Head of caudate nucleus (tissue), 42 donors: ENCODE measurements around the gene SUMF1.

Experiments used
- DNase-seq, 42 donors: peaks; one replicate each; pipeline versions ENCODE4 v3.0.0 to v3.0.0-alpha.2; 2020 to 2021; ENCODE audit warnings: mixed read lengths in 7 of 42
- intact Hi-C: fragments of 100-400 bp; cut with DNase I; formaldehyde crosslinking; loops from one replicate; pipeline ENCODE4 v1.15.0; 2022

SUMF1 gene

GRCh38 chr3:4501437-4501836, 34.4 kb upstream of the SUMF1 start:
- no peak for DNase-seq
- intact Hi-C loops: no loop called here

DNA sequence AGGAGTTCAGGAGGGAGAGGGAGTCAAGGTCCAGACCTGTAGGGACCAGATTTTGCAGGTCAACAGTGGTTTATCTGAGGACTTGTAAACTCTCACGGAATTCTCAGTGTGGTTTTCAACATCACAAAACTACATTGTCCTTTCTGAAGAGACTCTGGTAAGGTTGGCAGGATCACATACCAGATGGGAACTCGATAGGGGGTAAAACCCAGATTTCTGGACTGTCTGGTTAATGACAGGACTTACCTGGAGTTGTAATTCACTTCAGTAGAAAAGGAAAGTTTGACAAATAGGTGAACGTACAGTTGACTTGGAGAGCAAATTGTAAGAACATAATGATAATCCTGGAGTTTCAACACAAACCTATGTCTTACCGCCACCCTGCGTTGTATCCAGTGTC, 31.4 kb upstream of the SUMF1 start:
- DNase-seq: peak in 1 of 42 donors; percentile 30
- intact Hi-C loops: loop anchor here (10.0 kb wide), 2 partner anchors 136 to 626 kb away; partner anchors contain the start of gene ARL8B

DNA sequence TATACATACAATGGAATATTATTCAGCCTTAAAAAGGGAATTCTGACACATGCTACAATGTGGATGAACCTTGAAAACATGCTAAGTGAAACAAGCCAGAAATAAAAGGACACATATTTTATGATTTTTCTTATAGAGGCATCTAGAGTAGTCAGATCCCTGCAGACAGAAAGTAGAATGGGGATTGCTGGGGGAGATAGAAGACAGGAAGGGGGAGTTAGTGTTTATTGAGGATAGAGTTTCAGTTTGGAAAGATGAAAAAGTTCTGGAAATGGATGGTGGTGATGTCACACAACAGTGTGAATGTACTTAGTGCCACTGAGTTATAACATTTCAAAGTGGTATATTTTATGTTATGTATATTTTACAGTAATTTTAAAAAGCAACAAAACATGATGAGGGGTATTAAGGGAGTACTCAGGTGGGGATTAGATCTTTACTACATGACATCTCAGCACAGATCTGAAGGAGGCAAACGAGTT, 30.8 kb upstream of the SUMF1 start:
- DNase-seq: no peak
- intact Hi-C loops: loop anchor here (10.0 kb wide), 2 partner anchors 137 to 627 kb away; partner anchors contain the start of gene ARL8B

DNA sequence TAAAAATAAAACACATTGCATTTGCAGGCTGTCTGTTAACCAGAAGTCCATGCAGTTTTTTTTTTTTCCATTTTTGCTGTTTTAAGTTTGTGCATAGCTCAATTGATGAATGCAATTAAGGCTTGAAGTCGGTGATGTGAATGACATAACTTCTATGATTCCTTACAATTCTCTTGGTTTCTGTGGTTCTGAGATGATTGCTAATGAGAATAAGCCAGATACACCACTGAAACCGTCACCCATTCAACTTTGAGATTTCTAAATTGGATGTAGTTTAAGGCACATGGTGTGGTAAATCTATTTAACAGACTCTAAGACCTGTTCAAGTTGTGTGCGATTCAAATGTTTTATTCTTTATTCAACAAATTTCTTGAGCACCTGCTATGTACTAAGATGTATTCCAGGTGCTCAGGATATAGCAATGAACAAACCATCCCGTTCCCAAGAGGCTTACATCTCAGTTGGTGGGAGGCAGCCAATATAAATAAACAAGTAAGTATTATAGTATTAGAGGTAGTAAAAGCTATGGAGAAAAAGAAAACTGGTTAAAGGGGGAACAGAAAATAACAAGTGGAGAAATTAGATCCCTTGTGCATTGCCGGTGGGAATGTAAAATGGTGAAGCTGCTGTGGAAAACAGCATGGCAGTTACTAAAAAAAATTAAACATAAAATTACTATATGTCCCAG, 30.1 kb upstream of the SUMF1 start:
- intact Hi-C loops: loop anchor here (10.0 kb wide), 2 partner anchors 138 to 628 kb away; partner anchors contain the start of gene ARL8B
- no peak for DNase-seq

GRCh38 chr3:4496087-4496452, 29.0 kb upstream of the SUMF1 start:
- intact Hi-C loops: loop anchor here (10.0 kb wide), 2 partner anchors 139 to 629 kb away; partner anchors contain the start of gene ARL8B
- no peak for DNase-seq

- peak in 3 of 42 donors; percentile 17 to 47 (median 18) for DNase-seq
- intact Hi-C loops: loop anchor here (10.0 kb wide), 2 partner anchors 139 to 629 kb away; partner anchors contain the start of gene ARL8B
Measured at GRCh38 chr3:4495294-4496086, 28.4 kb upstream of the SUMF1 start.

GRCh38 chr3:4494895-4495264, 27.8 kb upstream of the SUMF1 start:
- intact Hi-C loops: loop anchor here (10.0 kb wide), 2 partner anchors 140 to 630 kb away; partner anchors contain the start of gene ARL8B
- DNase-seq: no peak

- DNase-seq: peak in 21 of 42 donors; percentile 17 to 64 (median 36)
- intact Hi-C loops: loop anchor here (10.0 kb wide), 2 partner anchors 141 to 631 kb away; partner anchors contain the start of gene ARL8B
Measured at GRCh38 chr3:4493941-4494894, 27.1 kb upstream of the SUMF1 start.

DNA sequence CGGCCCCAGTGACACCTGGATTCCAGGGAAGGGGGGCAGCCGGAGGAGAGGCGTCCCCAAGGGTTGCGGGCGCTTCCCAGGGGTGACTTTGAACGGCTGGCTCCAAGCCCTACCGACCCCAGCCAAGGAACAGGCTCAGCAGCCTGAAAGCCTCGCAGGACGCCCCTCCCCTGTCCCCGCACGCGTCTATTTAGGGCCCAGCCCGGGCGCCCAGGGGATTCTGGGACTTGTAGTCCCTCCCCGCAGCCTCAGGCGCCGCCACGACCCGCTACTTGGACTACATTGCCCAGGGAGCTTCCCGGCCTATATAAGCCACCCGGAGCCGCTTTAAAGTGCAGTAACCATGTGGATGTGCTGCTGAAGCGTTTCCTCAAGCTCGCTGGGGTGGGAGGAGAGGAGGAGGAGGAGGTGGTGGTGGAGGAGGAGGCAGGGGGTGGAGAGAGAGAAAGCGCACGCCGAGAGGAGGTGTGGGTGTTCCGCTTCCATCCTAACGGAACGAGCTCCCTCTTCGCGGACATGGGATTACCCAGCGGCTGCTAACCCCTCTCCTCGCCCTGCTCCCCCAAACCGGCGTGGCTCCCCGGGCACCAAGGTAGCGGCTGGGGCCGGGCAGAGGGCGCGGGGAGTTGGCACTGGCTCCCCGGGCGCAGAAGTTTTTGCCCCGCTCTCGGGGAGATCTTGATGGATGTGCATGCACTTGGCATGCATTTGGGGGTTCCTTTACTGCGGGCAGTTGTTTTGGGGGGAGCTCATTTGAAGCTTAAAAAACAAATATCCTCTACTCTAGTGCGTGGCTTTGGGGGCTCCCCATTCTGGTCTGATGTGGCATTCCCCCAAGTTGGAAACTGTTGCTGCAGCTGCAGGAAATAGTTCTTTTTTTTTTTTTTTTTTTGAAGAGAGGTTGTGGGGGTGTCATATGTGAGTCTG, 26.2 kb upstream of the SUMF1 start, which contains the start of gene ITPR1:
TSS of gene ITPR1 (plus strand) at position 335 of the 927 bp plus-strand sequence. CDS start 23,144 bp downstream, outside the sequence.
- DNase-seq: peak; percentile 92 to 99 (median 98)
- intact Hi-C loops: loop anchor here (10.0 kb wide), 2 partner anchors 142 to 632 kb away; partner anchors contain the start of gene ARL8B

GRCh38 chr3:4492208-4493013, 25.3 kb upstream of the SUMF1 start:
- intact Hi-C loops: loop anchor here (10.0 kb wide), 2 partner anchors 142 to 632 kb away; partner anchors contain the start of gene ARL8B
- peak in 38 of 42 donors; percentile 10 to 71 (median 49) for DNase-seq

GRCh38 chr3:4491855-4492207, 24.8 kb upstream of the SUMF1 start:
- intact Hi-C loops: loop anchor here (10.0 kb wide), 2 partner anchors 143 to 633 kb away; partner anchors contain the start of gene ARL8B

GRCh38 chr3:4478261-4478660, 11.2 kb upstream of the SUMF1 start:
- intact Hi-C loops: no loop called here
- DNase-seq: no peak

More at GRCh38 chr3:4491855-4492207, 24.8 kb upstream of the SUMF1 start:
- DNase-seq: no peak

- intact Hi-C loops: no loop called here
- no peak for DNase-seq
Measured at GRCh38 chr3:4476496-4476895, 9.4 kb upstream of the SUMF1 start.

- intact Hi-C loops: no loop called here
- DNase-seq: no peak
Measured at GRCh38 chr3:4475804-4476203, 8.7 kb upstream of the SUMF1 start.

GRCh38 chr3:4474683-4475490, 7.8 kb upstream of the SUMF1 start:
- DNase-seq: peak in 14 of 42 donors; percentile 6 to 61 (median 27)
- intact Hi-C loops: no loop called here

- intact Hi-C loops: no loop called here
- DNase-seq: no peak
Measured at GRCh38 chr3:4472766-4473165, 5.7 kb upstream of the SUMF1 start.
